ENCODE data around the gene HOXC13. TPM values are rescaled to one million over a fixed set of nuclear protein-coding genes. Genes with fewer than 3 reads are reported as not detected.

Gene HOXC13
- total and polyA plus RNA-seq, 2 experiments from 2014 or later, result 0.10 TPM; not detected in 1

- TF ChIP-seq EZH2 (IDR thresholded peaks at IDR 0.05; ENCODE audit: low read depth, unreplicated experiment), result peak; percentile 77
- TF ChIP-seq ZNF331 (CRISPR knock-in tag; IDR thresholded peaks at IDR 0.05; ENCODE audit: low read depth), result no peak
- TF ChIP-seq POLR2AphosphoS5 (IDR thresholded peaks at IDR 0.05; ENCODE audit: low read depth), result no peak
- Mint-ChIP-seq H3K4me3 (no peak overlapping the region; the same call in 2 of the 3 replicates), H3K27me3 (ENCODE audit: insufficient read depth, low read depth, poor library complexity) (peaks cover 99% of the 10 kb centered on the region), H3K36me3 (ENCODE audit: low read depth) (no peaks in the 10 kb centered on the region), H3K4me1 (peaks cover 17% of the 10 kb centered on the region), H3K9me3 (no peaks in the 10 kb centered on the region; the same call in 1 of the 3 replicates), H3K27ac (no peak overlapping the region)
- H3K36me3 ChIP-seq (ENCODE audit: insufficient read depth), result no peaks in the 10 kb centered on the region; the same call in 1 of the 2 replicates
- DNase-seq (ENCODE audit: low spot score) (no peak), ATAC-seq (no peak)
- H3F3A ChIP-seq (replicated peaks; ENCODE audit: low read depth), result peaks cover 28% of the 10 kb centered on the region
- H3K9me2 ChIP-seq (ENCODE audit: insufficient read depth), result no peaks in the 10 kb centered on the region
- no peak overlapping the region for H3K4me3 ChIP-seq
- H3K27ac ChIP-seq (ENCODE audit: low read depth), result no peak overlapping the region
- H2AFZ ChIP-seq, result no peak overlapping the region
- H3K4me2 ChIP-seq, result no peak overlapping the region
- peaks cover 16% of the 10 kb centered on the region for H3K4me1 ChIP-seq (ENCODE audit: insufficient read depth)
- peaks cover 100% of the 10 kb centered on the region for H3K27me3 ChIP-seq (ENCODE audit: insufficient read depth)
- H3K79me2 ChIP-seq (replicated peaks; ENCODE audit: insufficient read depth), result no peaks in the 10 kb centered on the region
- peaks cover 49% of the 10 kb centered on the region for H4K20me1 ChIP-seq (replicated peaks; ENCODE audit: insufficient read depth)
Measured at GRCh38 chr12:53972152-53972702, 33.6 kb downstream of the HOXC13 start.

GRCh38 chr12:53972722-53973235 lies 34.1 kb downstream of the HOXC13 start, which contains the start of gene HOXC11:
HOXC11 (plus strand) TSS chr12:53973126; CDS start chr12:53973242, 116 bp downstream.
- no peaks in the 10 kb centered on the region for H3K79me2 ChIP-seq (replicated peaks; ENCODE audit: insufficient read depth)
- H3K9me2 ChIP-seq (ENCODE audit: insufficient read depth), result no peaks in the 10 kb centered on the region
- H3K4me3 ChIP-seq, result peak within 1 kb of the TSS; percentile 47
- no peaks in the 10 kb centered on the region; the same call in 1 of the 3 replicates for H3K9me3 Mint-ChIP-seq
- no peak within 1 kb of the TSS for H3K27ac ChIP-seq (ENCODE audit: low read depth)
- no peaks in the 10 kb centered on the region; the same call in 1 of the 2 replicates for H3K36me3 ChIP-seq (ENCODE audit: insufficient read depth)
- peak within 1 kb of the TSS; percentile 77 for H3K4me2 ChIP-seq
- peaks cover 17% of the 10 kb centered on the region for H3K4me1 ChIP-seq (ENCODE audit: insufficient read depth)
- peaks cover 99% of the 10 kb centered on the region for H3K27me3 Mint-ChIP-seq (ENCODE audit: insufficient read depth, low read depth, poor library complexity)
- H3F3A ChIP-seq (replicated peaks; ENCODE audit: low read depth), result peaks cover 24% of the 10 kb centered on the region
- H3K4me1 Mint-ChIP-seq, result peaks cover 17% of the 10 kb centered on the region
- H2AFZ ChIP-seq, result no peak within 1 kb of the TSS
- no peaks in the 10 kb centered on the region for H3K36me3 Mint-ChIP-seq (ENCODE audit: low read depth)
- peak; percentile 97 for TF ChIP-seq EZH2 (IDR thresholded peaks at IDR 0.05; ENCODE audit: low read depth, unreplicated experiment)
- no peak for TF ChIP-seq ETS1 (IDR thresholded peaks at IDR 0.05)
- no peak within 1 kb of the TSS for H3K27ac Mint-ChIP-seq
- DNase-seq (ENCODE audit: low spot score), result no peak
- peaks cover 100% of the 10 kb centered on the region for H3K27me3 ChIP-seq (ENCODE audit: insufficient read depth)
- H4K20me1 ChIP-seq (replicated peaks; ENCODE audit: insufficient read depth), result peaks cover 49% of the 10 kb centered on the region
- peak within 1 kb of the TSS; percentile 60 for H3K4me3 Mint-ChIP-seq
- no peak for ATAC-seq

- Histone ChIP-seq H3K9me2 (ENCODE audit: insufficient read depth) (no peaks in the 10 kb centered on the region), H4K20me1 (replicated peaks; ENCODE audit: insufficient read depth) (peaks cover 45% of the 10 kb centered on the region), H3F3A (replicated peaks; ENCODE audit: low read depth) (peaks cover 19% of the 10 kb centered on the region), H3K4me2 (peak overlapping the region; percentile 77), H2AFZ (no peak overlapping the region), H3K4me3 (peak overlapping the region; percentile 47), H3K36me3 (ENCODE audit: insufficient read depth) (no peaks in the 10 kb centered on the region; the same call in 1 of the 2 replicates), H3K79me2 (replicated peaks; ENCODE audit: insufficient read depth) (no peaks in the 10 kb centered on the region), H3K4me1 (ENCODE audit: insufficient read depth) (peaks cover 21% of the 10 kb centered on the region), H3K27me3 (ENCODE audit: insufficient read depth) (peaks cover 100% of the 10 kb centered on the region), H3K27ac (ENCODE audit: low read depth) (no peak overlapping the region)
- peaks cover 99% of the 10 kb centered on the region for H3K27me3 Mint-ChIP-seq (ENCODE audit: insufficient read depth, low read depth, poor library complexity)
- DNase-seq (ENCODE audit: low spot score), result peak; percentile 82
- peak; percentile 43 for ATAC-seq
- H3K27ac Mint-ChIP-seq, result no peak overlapping the region
- no peaks in the 10 kb centered on the region; the same call in 1 of the 3 replicates for H3K9me3 Mint-ChIP-seq
- H3K4me1 Mint-ChIP-seq, result peaks cover 20% of the 10 kb centered on the region
- no peaks in the 10 kb centered on the region for H3K36me3 Mint-ChIP-seq (ENCODE audit: low read depth)
- peak overlapping the region; percentile 60 for H3K4me3 Mint-ChIP-seq
- TF ChIP-seq CREB1 (CRISPR knock-in tag; IDR thresholded peaks at IDR 0.05; ENCODE audit: low read depth), result no peak
- no peak for TF ChIP-seq ZNF114 (CRISPR knock-in tag; IDR thresholded peaks at IDR 0.05)
- peak; percentile 86 for TF ChIP-seq EZH2 (IDR thresholded peaks at IDR 0.05; ENCODE audit: low read depth, unreplicated experiment)
- no peak for TF ChIP-seq REST (IDR thresholded peaks at IDR 0.05; ENCODE audit: unreplicated experiment)
Measured at GRCh38 chr12:53973236-53974042, 34.8 kb downstream of the HOXC13 start.

Measured in GM23338 (cell line).